ENCODE measurements around the gene GAS6. TPM values are rescaled to one million over a fixed set of nuclear protein-coding genes. Genes with fewer than 3 reads are reported as not detected.

GAS6 gene
- total RNA-seq, 1 experiment from 2014 or later: 28.1 TPM

DNA sequence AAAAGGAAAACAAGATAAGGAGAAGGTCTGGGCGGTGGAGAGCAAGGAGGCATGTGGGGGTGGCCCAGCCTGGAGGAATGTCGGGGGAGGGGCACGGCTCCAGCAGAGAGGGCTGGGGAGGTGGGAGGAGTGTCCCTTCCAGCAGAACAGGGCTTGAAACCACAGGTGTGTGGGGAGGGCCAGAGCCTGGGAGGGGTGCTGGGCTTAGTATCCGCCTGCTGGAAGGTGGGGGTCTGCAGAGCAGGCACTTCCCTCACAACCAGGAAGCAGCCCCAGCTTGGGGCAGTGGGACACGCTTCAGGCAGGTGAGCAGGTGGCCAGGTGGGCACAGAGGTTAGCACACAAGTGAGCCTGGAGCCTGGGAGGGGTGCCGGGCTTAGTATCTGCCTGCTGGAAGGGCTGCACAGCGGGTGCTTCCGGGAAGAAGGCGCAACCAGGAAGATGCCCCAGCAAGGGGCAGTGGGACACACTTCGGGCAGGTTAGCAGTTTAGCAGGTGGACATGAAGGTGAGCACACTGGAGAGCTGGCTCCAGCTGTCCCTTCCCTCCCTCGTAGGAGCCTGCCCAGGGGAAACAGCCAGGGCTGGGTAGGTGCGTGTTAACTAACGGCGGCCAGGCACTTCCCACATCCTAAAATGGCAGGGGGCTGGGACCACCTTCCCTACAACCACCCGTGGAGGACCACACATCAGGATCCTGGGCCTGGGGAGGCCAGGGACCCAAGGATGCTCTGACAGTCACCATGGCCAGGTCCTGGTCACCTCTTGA, 3.0 kb downstream of the GAS6 start:
- Histone ChIP-seq H3K4me3 (ENCODE audit: low read depth in 2 of 2, low read length in 2 of 2) (no peak overlapping the region), H3K27me3 (ENCODE audit: control insufficient read depth, insufficient read depth, low read length) (no peaks in the 10 kb centered on the region), H3K36me3 (ENCODE audit: control insufficient read depth, insufficient read depth, low read length) (no peaks in the 10 kb centered on the region), H3K4me1 (ENCODE audit: control insufficient read depth, insufficient read depth, low read length) (peaks cover 11% of the 10 kb centered on the region), H3K27ac (ENCODE audit: low read length) (no peak overlapping the region), H3K9me3 (ENCODE audit: control insufficient read depth, insufficient read depth, low read depth, low read length) (no peaks in the 10 kb centered on the region)
- intact Hi-C loops (cut with micrococcal nuclease; ENCODE audit: unreplicated experiment): no loop called here
- DNase-seq (ENCODE audit: low read depth, low spot score): no peak
- ChIA-PET POLR2A (interaction anchor here (0.6 kb wide), 1 partner anchor 9 kb away, joined by 3 read pairs; no protein-coding TSS in a partner anchor), CTCF (no interaction called here)
- TF ChIP-seq TCF7L2 (IDR thresholded peaks at IDR 0.05; ENCODE audit: low read depth, low read length): no peak
- TF ChIP-seq, protein P1, sequence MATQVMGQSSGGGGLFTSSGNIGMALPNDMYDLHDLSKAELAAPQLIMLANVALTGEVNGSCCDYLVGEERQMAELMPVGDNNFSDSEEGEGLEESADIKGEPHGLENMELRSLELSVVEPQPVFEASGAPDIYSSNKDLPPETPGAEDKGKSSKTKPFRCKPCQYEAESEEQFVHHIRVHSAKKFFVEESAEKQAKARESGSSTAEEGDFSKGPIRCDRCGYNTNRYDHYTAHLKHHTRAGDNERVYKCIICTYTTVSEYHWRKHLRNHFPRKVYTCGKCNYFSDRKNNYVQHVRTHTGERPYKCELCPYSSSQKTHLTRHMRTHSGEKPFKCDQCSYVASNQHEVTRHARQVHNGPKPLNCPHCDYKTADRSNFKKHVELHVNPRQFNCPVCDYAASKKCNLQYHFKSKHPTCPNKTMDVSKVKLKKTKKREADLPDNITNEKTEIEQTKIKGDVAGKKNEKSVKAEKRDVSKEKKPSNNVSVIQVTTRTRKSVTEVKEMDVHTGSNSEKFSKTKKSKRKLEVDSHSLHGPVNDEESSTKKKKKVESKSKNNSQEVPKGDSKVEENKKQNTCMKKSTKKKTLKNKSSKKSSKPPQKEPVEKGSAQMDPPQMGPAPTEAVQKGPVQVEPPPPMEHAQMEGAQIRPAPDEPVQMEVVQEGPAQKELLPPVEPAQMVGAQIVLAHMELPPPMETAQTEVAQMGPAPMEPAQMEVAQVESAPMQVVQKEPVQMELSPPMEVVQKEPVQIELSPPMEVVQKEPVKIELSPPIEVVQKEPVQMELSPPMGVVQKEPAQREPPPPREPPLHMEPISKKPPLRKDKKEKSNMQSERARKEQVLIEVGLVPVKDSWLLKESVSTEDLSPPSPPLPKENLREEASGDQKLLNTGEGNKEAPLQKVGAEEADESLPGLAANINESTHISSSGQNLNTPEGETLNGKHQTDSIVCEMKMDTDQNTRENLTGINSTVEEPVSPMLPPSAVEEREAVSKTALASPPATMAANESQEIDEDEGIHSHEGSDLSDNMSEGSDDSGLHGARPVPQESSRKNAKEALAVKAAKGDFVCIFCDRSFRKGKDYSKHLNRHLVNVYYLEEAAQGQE (IDR thresholded peaks at IDR 0.05; ENCODE audit: insufficient read depth in 1 of 2, low read depth in 2 of 2, low read length in 1 of 2): no peak
- no peak for TF ChIP-seq SIN3A (IDR thresholded peaks at IDR 0.05; ENCODE audit: borderline replicate concordance, insufficient read depth, low read depth, low read length)
- TF ChIP-seq, protein P2, sequence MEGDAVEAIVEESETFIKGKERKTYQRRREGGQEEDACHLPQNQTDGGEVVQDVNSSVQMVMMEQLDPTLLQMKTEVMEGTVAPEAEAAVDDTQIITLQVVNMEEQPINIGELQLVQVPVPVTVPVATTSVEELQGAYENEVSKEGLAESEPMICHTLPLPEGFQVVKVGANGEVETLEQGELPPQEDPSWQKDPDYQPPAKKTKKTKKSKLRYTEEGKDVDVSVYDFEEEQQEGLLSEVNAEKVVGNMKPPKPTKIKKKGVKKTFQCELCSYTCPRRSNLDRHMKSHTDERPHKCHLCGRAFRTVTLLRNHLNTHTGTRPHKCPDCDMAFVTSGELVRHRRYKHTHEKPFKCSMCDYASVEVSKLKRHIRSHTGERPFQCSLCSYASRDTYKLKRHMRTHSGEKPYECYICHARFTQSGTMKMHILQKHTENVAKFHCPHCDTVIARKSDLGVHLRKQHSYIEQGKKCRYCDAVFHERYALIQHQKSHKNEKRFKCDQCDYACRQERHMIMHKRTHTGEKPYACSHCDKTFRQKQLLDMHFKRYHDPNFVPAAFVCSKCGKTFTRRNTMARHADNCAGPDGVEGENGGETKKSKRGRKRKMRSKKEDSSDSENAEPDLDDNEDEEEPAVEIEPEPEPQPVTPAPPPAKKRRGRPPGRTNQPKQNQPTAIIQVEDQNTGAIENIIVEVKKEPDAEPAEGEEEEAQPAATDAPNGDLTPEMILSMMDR (IDR thresholded peaks at IDR 0.05): no peak
- TF ChIP-seq POLR2AphosphoS5 (IDR thresholded peaks at IDR 0.05; ENCODE audit: low read depth, low read length): no peak
- in situ Hi-C loops (cut with HindIII; ENCODE audit: low pct_unique_long_range_greater_than_20kb, low sequenced_read_pairs): no loop called here
- no peak for ATAC-seq
- no TSS peak for BruUV-seq (replicated peaks)

DNA sequence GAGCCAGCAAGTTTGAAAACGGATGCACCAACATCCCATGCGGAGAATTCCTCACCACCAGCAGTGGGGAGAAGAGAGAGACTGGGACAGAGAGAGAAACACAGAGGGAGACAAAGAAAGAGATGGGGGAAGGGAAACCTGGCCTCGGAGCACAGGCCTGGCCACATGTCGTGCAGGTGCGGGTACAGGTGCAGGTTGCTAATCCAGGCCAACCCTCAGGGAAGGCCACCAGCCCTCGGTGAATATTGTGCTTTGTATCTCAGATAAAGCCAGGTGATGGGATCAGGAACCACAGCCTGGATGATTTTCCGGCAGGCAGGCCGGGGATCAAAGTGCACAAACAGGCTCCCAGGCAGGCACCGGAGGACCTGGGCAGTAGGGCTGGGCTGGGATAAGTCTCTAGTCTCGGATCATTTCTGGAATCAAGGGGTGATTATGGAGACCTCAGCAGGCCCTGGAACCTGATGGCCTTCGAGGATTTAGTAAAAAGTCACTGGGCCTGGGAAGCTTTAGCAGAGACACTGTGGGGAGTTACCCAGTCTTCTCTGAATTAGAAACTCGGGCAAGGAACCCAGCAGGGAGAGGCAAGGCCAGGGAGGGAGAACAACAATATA, 3.7 kb downstream of the GAS6 start:
- intact Hi-C loops (cut with micrococcal nuclease; ENCODE audit: unreplicated experiment) (no loop called here), in situ Hi-C loops (cut with HindIII; ENCODE audit: low pct_unique_long_range_greater_than_20kb, low sequenced_read_pairs) (no loop called here)
- ATAC-seq (no peak), DNase-seq (ENCODE audit: low read depth, low spot score) (no peak)
- TF ChIP-seq TCF7L2 (IDR thresholded peaks at IDR 0.05; ENCODE audit: low read depth, low read length) (no peak), SIN3A (IDR thresholded peaks at IDR 0.05; ENCODE audit: borderline replicate concordance, insufficient read depth, low read depth, low read length) (no peak), POLR2AphosphoS5 (IDR thresholded peaks at IDR 0.05; ENCODE audit: low read depth, low read length) (no peak)
- TF ChIP-seq, protein P1 (IDR thresholded peaks at IDR 0.05; ENCODE audit: insufficient read depth in 1 of 2, low read depth in 2 of 2, low read length in 1 of 2): no peak
- TF ChIP-seq, protein P2 (IDR thresholded peaks at IDR 0.05): no peak
- POLR2A ChIA-PET: no interaction called here
- Histone ChIP-seq H3K27me3 (ENCODE audit: control insufficient read depth, insufficient read depth, low read length) (no peaks in the 10 kb centered on the region), H3K36me3 (ENCODE audit: control insufficient read depth, insufficient read depth, low read length) (no peaks in the 10 kb centered on the region), H3K4me1 (ENCODE audit: control insufficient read depth, insufficient read depth, low read length) (peaks cover 11% of the 10 kb centered on the region), H3K4me3 (ENCODE audit: low read depth in 2 of 2, low read length in 2 of 2) (no peak overlapping the region), H3K27ac (ENCODE audit: low read length) (no peak overlapping the region), H3K9me3 (ENCODE audit: control insufficient read depth, insufficient read depth, low read depth, low read length) (no peaks in the 10 kb centered on the region)
- CTCF ChIA-PET: no interaction called here
- no TSS peak for BruUV-seq (replicated peaks)
